HepG2 (cell line): ENCODE results near the gene ALG3. TPM values are rescaled to one million over a fixed set of nuclear protein-coding genes. Genes with fewer than 3 reads are reported as not detected.

ENCODE experiments used
- DNMT1 ChIP-seq: sonication (generic); formaldehyde crosslinking; IDR thresholded peaks from 2 replicates; pipeline ENCODE4 v1.5.1; 2020; ENCODE audit warnings: mild to moderate bottlenecking, missing genetic modification reagents
- EHMT2 ChIP-seq: fragments of 200-600 bp; sonication (generic); IDR thresholded peaks from 2 replicates; pipeline ENCODE4 v1.7.0; 2017; ENCODE audit warnings: antibody characterized with exemption, low read depth, low read length, borderline replicate concordance
- HNF4A ChIP-seq: sonication (generic); formaldehyde crosslinking; IDR thresholded peaks from 2 replicates; pipeline ENCODE4 v1.4.0; 2020; ENCODE audit warnings: missing genetic modification reagents
- HOXD1 ChIP-seq: sonication (generic); formaldehyde crosslinking; IDR thresholded peaks from 2 replicates; pipeline ENCODE4 v1.5.0; 2020; ENCODE audit warnings: missing genetic modification reagents
- KLF12 ChIP-seq: sonication (generic); formaldehyde crosslinking; IDR thresholded peaks from 2 replicates; pipeline ENCODE4 v1.4.0; 2020; ENCODE audit warnings: missing genetic modification reagents, borderline replicate concordance
- KLF16 ChIP-seq, 2 experiments: sonication (generic) in 1 of 2; formaldehyde crosslinking in 1 of 2; IDR thresholded peaks; 2 replicates each; pipeline versions ENCODE4 v1.6.1 to v1.8.0; 2016 to 2023; ENCODE audit warnings: missing genetic modification reagents in 2 of 2, missing compliant biosample characterization in 1 of 2
- NPAS2 ChIP-seq: sonication (generic); formaldehyde crosslinking; IDR thresholded peaks from 2 replicates; pipeline ENCODE4 v1.8.0; 2022; ENCODE audit warnings: mild to moderate bottlenecking, missing genetic modification reagents, borderline replicate concordance
- ZC3H13 ChIP-seq: sonication (generic); formaldehyde crosslinking; IDR thresholded peaks from 2 replicates; pipeline ENCODE4 v1.8.1; 2023; ENCODE audit warnings: mild to moderate bottlenecking, missing genetic modification reagents, moderate library complexity
- ZNF224 ChIP-seq: sonication (generic); formaldehyde crosslinking; IDR thresholded peaks from 2 replicates; pipeline ENCODE4 v1.5.0; 2020; ENCODE audit warnings: mild to moderate bottlenecking, missing genetic modification reagents
- ZNF274 ChIP-seq: sonication (generic); formaldehyde crosslinking; IDR thresholded peaks from 2 replicates; pipeline ENCODE4 v1.5.1; 2020; ENCODE audit warnings: mild to moderate bottlenecking, missing genetic modification reagents
- ZNF547 ChIP-seq: sonication (generic); formaldehyde crosslinking; IDR thresholded peaks from 2 replicates; pipeline ENCODE4 v1.5.1; 2020; ENCODE audit warnings: mild to moderate bottlenecking, missing genetic modification reagents
- ZSCAN12 ChIP-seq: sonication (generic); formaldehyde crosslinking; IDR thresholded peaks from 2 replicates; pipeline ENCODE4 v1.9.0; 2021; ENCODE audit warnings: mild to moderate bottlenecking, missing genetic modification reagents
- polyA plus RNA-seq, 8 experiments: library from polyadenylated mRNA; depleted of rRNA in 3 of 8; stranded (reverse) in 7 of 8; unstranded in 1 of 8; fragments of >200 nt; fragmentation: Illumina TruSeq in 4 of 8; extraction: Trizol in 4 of 8; gene quantifications; 2 replicates each; pipeline versions ENCODE4 v1.2.1 to v1.2.3, GENCODE V29; 2011 to 2016; ENCODE audit warnings: low read depth in 4 of 8, missing spikeins in 1 of 8, mixed read lengths in 1 of 8; ENCODE audit not compliant: insufficient read depth in 1 of 8
- total RNA-seq, 5 experiments: library from RNA; depleted of rRNA; stranded (reverse); fragments of >200 nt; fragmentation: Illumina TruSeq; extraction: Trizol; gene quantifications; 2 replicates each; pipeline ENCODE4 v1.2.3, GENCODE V29; 2016; ENCODE audit warnings: low read depth in 1 of 5
- TF ChIP-seq, protein P1 (sequence below): sonication (generic); formaldehyde crosslinking; IDR thresholded peaks from 2 replicates; pipeline ENCODE4 v1.5.1; 2020; ENCODE audit warnings: mild to moderate bottlenecking, missing genetic modification reagents, moderate library complexity
- TF ChIP-seq, protein P2 (sequence below): sonication (generic); formaldehyde crosslinking; IDR thresholded peaks from 2 replicates; pipeline ENCODE4 v1.8.1; 2023; ENCODE audit warnings: mild to moderate bottlenecking, missing genetic modification reagents
- TF ChIP-seq, protein P3 (sequence below): sonication (generic); formaldehyde crosslinking; IDR thresholded peaks from 2 replicates; pipeline ENCODE4 v1.8.1; 2022; ENCODE audit warnings: mild to moderate bottlenecking, missing genetic modification reagents
- TF ChIP-seq, protein P4 (sequence below): IDR thresholded peaks from 2 replicates; pipeline ENCODE4 v1.6.1; 2016; ENCODE audit warnings: low read depth, control low read depth
- TF ChIP-seq, protein P5 (sequence below): sonication (generic); formaldehyde crosslinking; IDR thresholded peaks from 2 replicates; pipeline ENCODE4 v1.5.0; 2020; ENCODE audit warnings: missing genetic modification reagents
- TF ChIP-seq, protein P6 (sequence below): sonication (generic); formaldehyde crosslinking; IDR thresholded peaks from 2 replicates; pipeline ENCODE4 v1.4.0; 2020; ENCODE audit warnings: missing genetic modification reagents
- TF ChIP-seq, protein P7 (sequence below): sonication (generic); formaldehyde crosslinking; conservative IDR thresholded peaks from 2 replicates; pipeline ENCODE4 v1.8.0; 2022; ENCODE audit warnings: mild to moderate bottlenecking, moderate library complexity, missing genetic modification reagents

The ALG3 gene
- total and polyA plus RNA-seq, 2 of the 13 experiments (the other 11 are each of a cell fraction or from before 2014, with no cell fraction given) = 46.6 to 57.1 TPM

DNA sequence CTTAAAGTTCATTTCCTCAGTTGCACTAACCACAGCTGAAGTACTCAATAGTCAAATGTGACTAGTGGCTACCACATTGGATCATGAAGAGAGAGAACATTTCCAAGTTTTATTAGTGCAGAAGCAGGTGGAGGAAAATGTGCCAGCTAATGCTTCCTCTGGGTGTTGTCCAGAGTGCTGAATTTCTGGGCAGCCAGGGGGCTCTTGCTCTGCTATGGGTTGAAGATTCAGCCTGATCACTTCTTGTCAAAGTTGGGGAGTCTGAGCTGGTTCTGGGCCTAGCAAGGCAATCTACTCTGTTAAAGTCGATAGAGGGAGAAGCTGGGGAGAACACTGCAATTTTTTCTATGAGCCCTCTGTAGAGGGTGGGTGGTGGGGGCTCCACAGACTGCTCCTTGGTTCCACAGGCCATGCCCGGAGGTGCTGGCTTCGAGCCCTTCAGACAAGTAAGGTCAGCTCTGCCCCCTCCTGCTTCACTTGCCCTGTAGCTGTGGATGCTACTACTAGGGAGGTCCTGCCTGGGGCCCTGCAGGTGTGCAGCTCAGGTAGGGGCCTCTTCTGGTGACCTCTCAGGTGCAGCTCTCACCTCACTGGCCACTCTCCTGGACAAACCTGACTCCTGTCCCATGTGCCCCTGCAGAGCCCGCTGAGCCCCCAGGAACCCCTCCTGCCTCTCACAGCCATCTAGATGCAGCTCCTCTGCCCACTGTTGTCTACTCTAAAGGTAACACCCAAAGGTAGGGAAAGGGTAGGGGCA lies 8.2 kb downstream of the ALG3 start (continued):
- no peak for TF ChIP-seq NPAS2 (CRISPR knock-in tag)
- no peak for TF ChIP-seq ZNF547 (CRISPR knock-in tag)
- TF ChIP-seq, protein P1, sequence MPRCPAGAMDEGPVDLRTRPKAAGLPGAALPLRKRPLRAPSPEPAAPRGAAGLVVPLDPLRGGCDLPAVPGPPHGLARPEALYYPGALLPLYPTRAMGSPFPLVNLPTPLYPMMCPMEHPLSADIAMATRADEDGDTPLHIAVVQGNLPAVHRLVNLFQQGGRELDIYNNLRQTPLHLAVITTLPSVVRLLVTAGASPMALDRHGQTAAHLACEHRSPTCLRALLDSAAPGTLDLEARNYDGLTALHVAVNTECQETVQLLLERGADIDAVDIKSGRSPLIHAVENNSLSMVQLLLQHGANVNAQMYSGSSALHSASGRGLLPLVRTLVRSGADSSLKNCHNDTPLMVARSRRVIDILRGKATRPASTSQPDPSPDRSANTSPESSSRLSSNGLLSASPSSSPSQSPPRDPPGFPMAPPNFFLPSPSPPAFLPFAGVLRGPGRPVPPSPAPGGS (CRISPR knock-in tag) = no peak
- TF ChIP-seq, protein P2, sequence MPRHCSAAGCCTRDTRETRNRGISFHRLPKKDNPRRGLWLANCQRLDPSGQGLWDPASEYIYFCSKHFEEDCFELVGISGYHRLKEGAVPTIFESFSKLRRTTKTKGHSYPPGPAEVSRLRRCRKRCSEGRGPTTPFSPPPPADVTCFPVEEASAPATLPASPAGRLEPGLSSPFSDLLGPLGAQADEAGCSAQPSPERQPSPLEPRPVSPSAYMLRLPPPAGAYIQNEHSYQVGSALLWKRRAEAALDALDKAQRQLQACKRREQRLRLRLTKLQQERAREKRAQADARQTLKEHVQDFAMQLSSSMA (CRISPR knock-in tag) = no peak
- TF ChIP-seq, protein P3, sequence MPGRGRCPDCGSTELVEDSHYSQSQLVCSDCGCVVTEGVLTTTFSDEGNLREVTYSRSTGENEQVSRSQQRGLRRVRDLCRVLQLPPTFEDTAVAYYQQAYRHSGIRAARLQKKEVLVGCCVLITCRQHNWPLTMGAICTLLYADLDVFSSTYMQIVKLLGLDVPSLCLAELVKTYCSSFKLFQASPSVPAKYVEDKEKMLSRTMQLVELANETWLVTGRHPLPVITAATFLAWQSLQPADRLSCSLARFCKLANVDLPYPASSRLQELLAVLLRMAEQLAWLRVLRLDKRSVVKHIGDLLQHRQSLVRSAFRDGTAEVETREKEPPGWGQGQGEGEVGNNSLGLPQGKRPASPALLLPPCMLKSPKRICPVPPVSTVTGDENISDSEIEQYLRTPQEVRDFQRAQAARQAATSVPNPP (CRISPR knock-in tag) = no peak
- TF ChIP-seq KLF12 (CRISPR knock-in tag) = no peak
- TF ChIP-seq ZC3H13 (CRISPR knock-in tag) = no peak
- TF ChIP-seq, protein P4, sequence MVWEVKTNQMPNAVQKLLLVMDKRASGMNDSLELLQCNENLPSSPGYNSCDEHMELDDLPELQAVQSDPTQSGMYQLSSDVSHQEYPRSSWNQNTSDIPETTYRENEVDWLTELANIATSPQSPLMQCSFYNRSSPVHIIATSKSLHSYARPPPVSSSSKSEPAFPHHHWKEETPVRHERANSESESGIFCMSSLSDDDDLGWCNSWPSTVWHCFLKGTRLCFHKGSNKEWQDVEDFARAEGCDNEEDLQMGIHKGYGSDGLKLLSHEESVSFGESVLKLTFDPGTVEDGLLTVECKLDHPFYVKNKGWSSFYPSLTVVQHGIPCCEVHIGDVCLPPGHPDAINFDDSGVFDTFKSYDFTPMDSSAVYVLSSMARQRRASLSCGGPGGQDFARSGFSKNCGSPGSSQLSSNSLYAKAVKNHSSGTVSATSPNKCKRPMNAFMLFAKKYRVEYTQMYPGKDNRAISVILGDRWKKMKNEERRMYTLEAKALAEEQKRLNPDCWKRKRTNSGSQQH = 0 out of 2 replicates have a peak, but pooled peaks have one; percentile 20
- no peak for TF ChIP-seq ZNF224
- no peak for TF ChIP-seq HNF4A (CRISPR knock-in tag)
- TF ChIP-seq, protein P5, sequence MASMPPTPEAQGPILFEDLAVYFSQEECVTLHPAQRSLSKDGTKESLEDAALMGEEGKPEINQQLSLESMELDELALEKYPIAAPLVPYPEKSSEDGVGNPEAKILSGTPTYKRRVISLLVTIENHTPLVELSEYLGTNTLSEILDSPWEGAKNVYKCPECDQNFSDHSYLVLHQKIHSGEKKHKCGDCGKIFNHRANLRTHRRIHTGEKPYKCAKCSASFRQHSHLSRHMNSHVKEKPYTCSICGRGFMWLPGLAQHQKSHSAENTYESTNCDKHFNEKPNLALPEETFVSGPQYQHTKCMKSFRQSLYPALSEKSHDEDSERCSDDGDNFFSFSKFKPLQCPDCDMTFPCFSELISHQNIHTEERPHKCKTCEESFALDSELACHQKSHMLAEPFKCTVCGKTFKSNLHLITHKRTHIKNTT (CRISPR knock-in tag) = no peak
- TF ChIP-seq, protein P6, sequence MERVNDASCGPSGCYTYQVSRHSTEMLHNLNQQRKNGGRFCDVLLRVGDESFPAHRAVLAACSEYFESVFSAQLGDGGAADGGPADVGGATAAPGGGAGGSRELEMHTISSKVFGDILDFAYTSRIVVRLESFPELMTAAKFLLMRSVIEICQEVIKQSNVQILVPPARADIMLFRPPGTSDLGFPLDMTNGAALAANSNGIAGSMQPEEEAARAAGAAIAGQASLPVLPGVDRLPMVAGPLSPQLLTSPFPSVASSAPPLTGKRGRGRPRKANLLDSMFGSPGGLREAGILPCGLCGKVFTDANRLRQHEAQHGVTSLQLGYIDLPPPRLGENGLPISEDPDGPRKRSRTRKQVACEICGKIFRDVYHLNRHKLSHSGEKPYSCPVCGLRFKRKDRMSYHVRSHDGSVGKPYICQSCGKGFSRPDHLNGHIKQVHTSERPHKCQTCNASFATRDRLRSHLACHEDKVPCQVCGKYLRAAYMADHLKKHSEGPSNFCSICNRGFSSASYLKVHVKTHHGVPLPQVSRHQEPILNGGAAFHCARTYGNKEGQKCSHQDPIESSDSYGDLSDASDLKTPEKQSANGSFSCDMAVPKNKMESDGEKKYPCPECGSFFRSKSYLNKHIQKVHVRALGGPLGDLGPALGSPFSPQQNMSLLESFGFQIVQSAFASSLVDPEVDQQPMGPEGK (CRISPR knock-in tag) = no peak
- TF ChIP-seq KLF16 (CRISPR knock-in tag; IDR thresholded peaks at IDR 0.05) = peak in 1 of 2 experiments; percentile 42; a peak in 1 of 4 replicates
- TF ChIP-seq, protein P7, sequence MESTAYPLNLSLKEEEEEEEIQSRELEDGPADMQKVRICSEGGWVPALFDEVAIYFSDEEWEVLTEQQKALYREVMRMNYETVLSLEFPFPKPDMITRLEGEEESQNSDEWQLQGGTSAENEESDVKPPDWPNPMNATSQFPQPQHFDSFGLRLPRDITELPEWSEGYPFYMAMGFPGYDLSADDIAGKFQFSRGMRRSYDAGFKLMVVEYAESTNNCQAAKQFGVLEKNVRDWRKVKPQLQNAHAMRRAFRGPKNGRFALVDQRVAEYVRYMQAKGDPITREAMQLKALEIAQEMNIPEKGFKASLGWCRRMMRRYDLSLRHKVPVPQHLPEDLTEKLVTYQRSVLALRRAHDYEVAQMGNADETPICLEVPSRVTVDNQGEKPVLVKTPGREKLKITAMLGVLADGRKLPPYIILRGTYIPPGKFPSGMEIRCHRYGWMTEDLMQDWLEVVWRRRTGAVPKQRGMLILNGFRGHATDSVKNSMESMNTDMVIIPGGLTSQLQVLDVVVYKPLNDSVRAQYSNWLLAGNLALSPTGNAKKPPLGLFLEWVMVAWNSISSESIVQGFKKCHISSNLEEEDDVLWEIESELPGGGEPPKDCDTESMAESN (CRISPR knock-in tag) = no peak
- peak; percentile 90 for TF ChIP-seq EHMT2
- no peak for TF ChIP-seq DNMT1 (CRISPR knock-in tag)
- no peak for TF ChIP-seq ZNF274 (CRISPR knock-in tag)
- no peak for TF ChIP-seq HOXD1 (CRISPR knock-in tag)
- TF ChIP-seq ZSCAN12 (CRISPR knock-in tag) = peak; percentile 62; the same call in 1 of the 2 replicates
